ENCODE measurements around the gene CYP4A22.
"Not testable (repeated sequence)": the region's sequence is repeated elsewhere in the genome, so short reads cannot be mapped to it uniquely, and the experiment has no call there.

Gene CYP4A22

GRCh38 chr1:47156457-47156856 is 19.2 kb downstream of the CYP4A22 start:
- DNase-seq (ENCODE audit: low read depth): not testable (repeated sequence)

GRCh38 chr1:47157957-47158356 is 20.7 kb downstream of the CYP4A22 start:
- not testable (repeated sequence) for DNase-seq (ENCODE audit: low read depth)

- no peak for DNase-seq (ENCODE audit: low read depth)
These were observed 23.5 kb downstream of the CYP4A22 start for GRCh38 chr1:47160716-47161115.

GRCh38 chr1:47161298-47162040 is 24.2 kb downstream of the CYP4A22 start:
- DNase-seq (ENCODE audit: low read depth): no peak

GRCh38 chr1:47164552-47164951 is 27.3 kb downstream of the CYP4A22 start:
- no peak for DNase-seq (ENCODE audit: low read depth)

- no peak for DNase-seq (ENCODE audit: low read depth)
These were observed 35.5 kb downstream of the CYP4A22 start for GRCh38 chr1:47172782-47173181.

GRCh38 chr1:47174656-47175020 is 37.4 kb downstream of the CYP4A22 start:
- no peak for DNase-seq (ENCODE audit: low read depth)

GRCh38 chr1:47175227-47175934 is 38.1 kb downstream of the CYP4A22 start:
- peak; percentile 20 for DNase-seq (ENCODE audit: low read depth)

GRCh38 chr1:47178020-47178419 is 40.8 kb downstream of the CYP4A22 start:
- DNase-seq (ENCODE audit: low read depth): no peak

- no peak for DNase-seq (ENCODE audit: low read depth)
These were observed 41.4 kb downstream of the CYP4A22 start for GRCh38 chr1:47178654-47179016.

GRCh38 chr1:47179017-47179987 is 42.1 kb downstream of the CYP4A22 start:
- DNase-seq (ENCODE audit: low read depth): peak; percentile 58

- no peak for DNase-seq (ENCODE audit: low read depth)
These were observed 42.8 kb downstream of the CYP4A22 start for GRCh38 chr1:47179988-47180563.

- no peak for DNase-seq (ENCODE audit: low read depth)
These were observed 43.4 kb downstream of the CYP4A22 start for GRCh38 chr1:47180603-47181094.

GRCh38 chr1:47181095-47181954 is 44.1 kb downstream of the CYP4A22 start:
- DNase-seq (ENCODE audit: low read depth): no peak

- no peak for DNase-seq (ENCODE audit: low read depth)
These were observed 44.9 kb downstream of the CYP4A22 start for GRCh38 chr1:47181955-47182675.

- no peak for DNase-seq (ENCODE audit: low read depth)
These were observed 45.5 kb downstream of the CYP4A22 start for GRCh38 chr1:47182676-47183235.

GRCh38 chr1:47183308-47184089 is 46.3 kb downstream of the CYP4A22 start:
- no peak for DNase-seq (ENCODE audit: low read depth)

GRCh38 chr1:47184090-47184821 is 47.0 kb downstream of the CYP4A22 start:
- no peak for DNase-seq (ENCODE audit: low read depth)
